HEK293T (cell line): ENCODE data around the gene HSP90AB1.

Experiments
- BHLHE40 ChIP-seq: fragments of 450-650 bp; IDR thresholded peaks from 2 replicates; pipeline ENCODE4 v1.6.1; 2016; ENCODE audit warnings: mild to moderate bottlenecking, moderate library complexity, borderline replicate concordance
- CTBP1 ChIP-seq: fragments of 450-650 bp; IDR thresholded peaks from 2 replicates; pipeline ENCODE4 v1.6.1; 2016; ENCODE audit warnings: borderline replicate concordance
- HDGF ChIP-seq: fragments of 450-650 bp; IDR thresholded peaks from 2 replicates; pipeline ENCODE4 v1.6.1; 2017; ENCODE audit warnings: antibody characterized with exemption, borderline replicate concordance
- LEF1 ChIP-seq: fragments of 450-650 bp; IDR thresholded peaks from 2 replicates; pipeline ENCODE4 v1.6.1; 2017; ENCODE audit warnings: mild to moderate bottlenecking, borderline replicate concordance
- NFRKB ChIP-seq: fragments of 450-650 bp; IDR thresholded peaks from 2 replicates; pipeline ENCODE4 v1.6.1; 2016; ENCODE audit warnings: mild to moderate bottlenecking, moderate library complexity
- SP1 ChIP-seq: fragments of 450-650 bp; IDR thresholded peaks from 2 replicates; pipeline ENCODE4 v1.6.1; 2017

DNA sequence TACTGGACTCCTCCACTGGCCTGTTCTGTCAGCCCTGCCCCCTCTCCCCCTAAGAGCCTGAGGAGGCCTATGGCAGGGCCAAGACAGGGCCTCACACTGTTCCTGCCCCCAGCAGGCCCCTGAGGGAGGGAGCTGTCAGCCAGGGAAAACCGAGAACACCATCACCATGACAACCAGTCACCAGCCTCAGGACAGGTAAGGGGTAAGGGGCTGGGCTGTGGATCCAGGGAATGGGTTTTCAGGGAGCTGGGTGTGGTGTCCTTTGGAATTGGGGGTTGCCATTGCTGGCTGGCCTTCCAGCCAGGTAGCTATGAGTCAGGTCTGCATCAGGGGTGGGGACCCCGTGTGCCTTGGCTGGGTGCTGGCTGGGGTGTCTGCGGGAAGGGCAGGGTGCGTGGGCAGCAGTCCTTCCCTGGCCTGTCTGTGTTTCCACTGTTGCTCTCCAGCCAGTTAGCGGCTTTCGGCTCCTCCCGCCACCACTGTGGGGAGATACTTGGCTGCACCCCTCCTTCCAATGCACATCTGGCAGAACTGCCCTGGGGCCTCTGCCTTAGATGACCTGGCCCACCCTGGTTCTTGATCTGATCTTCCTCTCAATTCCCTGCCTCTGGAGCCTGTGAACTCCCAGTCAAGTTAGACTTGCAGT is 19.6 kb upstream of the HSP90AB1 start:
- TF ChIP-seq CTBP1 (no peak), NFRKB (no peak), LEF1 (no peak), SP1 (no peak), HDGF (no peak), BHLHE40 (no peak)
